ENCODE data around the gene TMEM254.

DNA sequence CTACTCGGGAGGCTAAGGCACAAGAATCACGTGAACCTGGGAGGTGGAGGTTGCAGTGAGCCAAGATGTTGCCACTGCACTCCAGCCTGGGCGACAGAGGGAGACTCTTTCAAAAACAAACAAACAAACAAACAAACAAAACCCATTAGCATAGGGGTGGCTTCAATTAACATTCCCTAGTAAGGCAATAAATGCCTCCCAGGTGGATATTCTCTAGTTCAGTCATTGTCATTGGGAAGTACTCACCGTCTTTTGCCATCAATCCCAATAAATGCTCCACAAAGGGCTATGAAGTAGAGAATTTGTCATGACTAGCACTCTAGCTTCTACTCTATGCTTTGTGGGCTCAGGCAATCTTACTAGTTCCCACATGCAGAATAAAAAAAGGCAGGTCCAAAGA lies 11.7 kb upstream of the TMEM254 start:
- TF ChIP-seq, protein P1, sequence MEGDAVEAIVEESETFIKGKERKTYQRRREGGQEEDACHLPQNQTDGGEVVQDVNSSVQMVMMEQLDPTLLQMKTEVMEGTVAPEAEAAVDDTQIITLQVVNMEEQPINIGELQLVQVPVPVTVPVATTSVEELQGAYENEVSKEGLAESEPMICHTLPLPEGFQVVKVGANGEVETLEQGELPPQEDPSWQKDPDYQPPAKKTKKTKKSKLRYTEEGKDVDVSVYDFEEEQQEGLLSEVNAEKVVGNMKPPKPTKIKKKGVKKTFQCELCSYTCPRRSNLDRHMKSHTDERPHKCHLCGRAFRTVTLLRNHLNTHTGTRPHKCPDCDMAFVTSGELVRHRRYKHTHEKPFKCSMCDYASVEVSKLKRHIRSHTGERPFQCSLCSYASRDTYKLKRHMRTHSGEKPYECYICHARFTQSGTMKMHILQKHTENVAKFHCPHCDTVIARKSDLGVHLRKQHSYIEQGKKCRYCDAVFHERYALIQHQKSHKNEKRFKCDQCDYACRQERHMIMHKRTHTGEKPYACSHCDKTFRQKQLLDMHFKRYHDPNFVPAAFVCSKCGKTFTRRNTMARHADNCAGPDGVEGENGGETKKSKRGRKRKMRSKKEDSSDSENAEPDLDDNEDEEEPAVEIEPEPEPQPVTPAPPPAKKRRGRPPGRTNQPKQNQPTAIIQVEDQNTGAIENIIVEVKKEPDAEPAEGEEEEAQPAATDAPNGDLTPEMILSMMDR (IDR thresholded peaks at IDR 0.05; ENCODE audit: insufficient read depth, low read depth, low read length), result no peak
- no peak for TF ChIP-seq EZH2 (IDR thresholded peaks at IDR 0.05; ENCODE audit: insufficient read depth, low read length)

Data from astrocyte (in vitro differentiated cells and primary cell).